ENCODE measurements around the gene CMTR1.

DNA sequence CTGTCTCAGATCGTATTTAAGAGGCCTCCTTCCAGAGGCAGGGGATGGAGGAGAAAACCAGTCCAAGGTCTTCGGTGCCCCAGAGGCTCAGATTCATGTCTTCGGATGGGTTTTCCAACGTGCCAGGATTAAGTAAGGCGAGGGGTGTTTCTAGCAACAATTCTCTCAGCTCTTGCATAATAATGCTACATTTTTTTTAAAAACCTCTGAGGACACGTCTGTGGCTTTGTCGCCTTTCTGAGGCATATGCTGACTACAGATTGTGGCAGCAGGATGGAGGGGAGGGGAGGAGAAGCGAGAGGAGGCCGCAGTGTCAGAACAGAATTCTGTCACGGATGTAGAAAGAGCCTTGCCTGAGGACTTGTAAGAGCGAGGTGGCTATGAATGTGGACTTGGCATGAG is 84.4 kb downstream of the CMTR1 start:
- TF ChIP-seq, protein P1, sequence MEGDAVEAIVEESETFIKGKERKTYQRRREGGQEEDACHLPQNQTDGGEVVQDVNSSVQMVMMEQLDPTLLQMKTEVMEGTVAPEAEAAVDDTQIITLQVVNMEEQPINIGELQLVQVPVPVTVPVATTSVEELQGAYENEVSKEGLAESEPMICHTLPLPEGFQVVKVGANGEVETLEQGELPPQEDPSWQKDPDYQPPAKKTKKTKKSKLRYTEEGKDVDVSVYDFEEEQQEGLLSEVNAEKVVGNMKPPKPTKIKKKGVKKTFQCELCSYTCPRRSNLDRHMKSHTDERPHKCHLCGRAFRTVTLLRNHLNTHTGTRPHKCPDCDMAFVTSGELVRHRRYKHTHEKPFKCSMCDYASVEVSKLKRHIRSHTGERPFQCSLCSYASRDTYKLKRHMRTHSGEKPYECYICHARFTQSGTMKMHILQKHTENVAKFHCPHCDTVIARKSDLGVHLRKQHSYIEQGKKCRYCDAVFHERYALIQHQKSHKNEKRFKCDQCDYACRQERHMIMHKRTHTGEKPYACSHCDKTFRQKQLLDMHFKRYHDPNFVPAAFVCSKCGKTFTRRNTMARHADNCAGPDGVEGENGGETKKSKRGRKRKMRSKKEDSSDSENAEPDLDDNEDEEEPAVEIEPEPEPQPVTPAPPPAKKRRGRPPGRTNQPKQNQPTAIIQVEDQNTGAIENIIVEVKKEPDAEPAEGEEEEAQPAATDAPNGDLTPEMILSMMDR (IDR thresholded peaks at IDR 0.05): no peak
- no peak for TF ChIP-seq POLR2A (IDR thresholded peaks at IDR 0.05)

All from breast epithelium (tissue), 3 donors.